Body of pancreas (tissue), 4 donors: ENCODE results near the gene SPG11. TPM values are rescaled to one million over a fixed set of nuclear protein-coding genes. Genes with fewer than 3 reads are reported as not detected.
A peak's percentile ranks its signal among the peaks of the same experiment; 100 is the strongest.

ENCODE experiments used
- ATAC-seq: fragments of 150-250 bp; one replicate; pipeline ENCODE4 v1.9.1; 2016
- DNase-seq, 4 donors: peaks; one replicate each; pipeline ENCODE4 v3.0.0-alpha.2; 2019
- H3K27ac ChIP-seq, 4 donors: fragments of 200-600 bp; sonication (generic); 1 replicate in 3 of 4; 2 replicates in 1 of 4; pipeline versions ENCODE4 v1.5.1 to v1.6.1; 2016 to 2019; ENCODE audit warnings: mild to moderate bottlenecking in 1 of 4, mixed read lengths in 1 of 4, moderate library complexity in 1 of 4
- H3K27me3 ChIP-seq, 2 donors: fragments of 200-600 bp; sonication (generic); one replicate each; pipeline ENCODE4 v1.6.0; 2016; ENCODE audit warnings: mild to moderate bottlenecking in 1 of 2
- H3K36me3 ChIP-seq, 2 donors: fragments of 200-600 bp; sonication (generic); replicated peaks in 1 of 2; 2 replicates each; pipeline ENCODE4 v1.5.1; 2016; ENCODE audit warnings: low read depth in 2 of 2; ENCODE audit not compliant: insufficient read depth in 1 of 2
- H3K4me1 ChIP-seq: fragments of 200-600 bp; sonication (generic); one replicate; pipeline ENCODE4 v1.6.0; 2016
- H3K4me3 ChIP-seq, 2 donors: fragments of 200-600 bp; sonication (generic); 1 replicate in 1 of 2; 2 replicates in 1 of 2; pipeline ENCODE4 v1.5.1; 2016 to 2019
- H3K9me3 ChIP-seq, 3 donors: fragments of 200-600 bp; sonication (generic); 1 replicate in 2 of 3; 2 replicates in 1 of 3; pipeline ENCODE4 v1.5.1; 2016
- CTCF ChIP-seq, 7 experiments: fragments of 450-650 bp in 4 of 7; fragments of 200-600 bp in 3 of 7; sonication (generic) in 3 of 7; IDR thresholded peaks; one replicate each; pipeline ENCODE4 v1.5.1; 2016 to 2019; ENCODE audit warnings: antibody characterized with exemption in 7 of 7
- POLR2A ChIP-seq, 3 donors: fragments of 450-650 bp; IDR thresholded peaks; one replicate each; pipeline ENCODE4 v1.6.1; 2016; ENCODE audit warnings: antibody characterized with exemption in 3 of 3, mild to moderate bottlenecking in 2 of 3
- WGBS, 2 donors: methylation state at CpG; one replicate each; pipeline ENCODE4 v1.1.5; 2017; 5-methylcytosine and 5-hydroxymethylcytosine counted together
- intact Hi-C: fragments of 100-400 bp; cut with DNase I; formaldehyde crosslinking; loops from one replicate; pipeline ENCODE4 v1.15.1; 2023
- total RNA-seq, 2 donors: library from RNA; depleted of rRNA; stranded (reverse); fragments of >200 nt; gene quantifications; one replicate each; pipeline ENCODE4 v1.1.0, GENCODE V29; 2016

Gene SPG11
- total RNA-seq, 2 donors from 2014 or later, result 40.5 to 115 TPM

DNA sequence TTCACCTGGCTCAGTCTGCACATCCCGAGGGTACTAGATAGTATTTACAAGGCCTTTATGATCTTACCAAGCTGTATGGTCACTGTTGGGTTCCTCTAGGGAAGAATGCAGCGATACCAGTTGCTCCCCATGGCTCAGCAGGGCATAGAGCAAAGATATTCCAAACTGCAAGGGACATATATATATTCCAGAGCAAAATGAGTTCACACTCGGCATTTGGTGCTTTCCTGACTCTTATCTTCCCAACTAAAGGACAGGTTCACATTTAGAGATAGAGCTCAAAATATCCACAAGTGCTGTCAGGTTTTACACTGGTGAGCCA lies 3.5 kb upstream of the SPG11 start:
- Histone ChIP-seq H3K9me3 (no peaks in the 10 kb centered on the region), H3K36me3 (no peaks in the 10 kb centered on the region), H3K4me3 (no peak overlapping the region), H3K4me1 (peaks cover 10% of the 10 kb centered on the region), H3K27ac (no peak overlapping the region), H3K27me3 (no peaks in the 10 kb centered on the region)
- no peak for ATAC-seq
- TF ChIP-seq CTCF (IDR thresholded peaks at IDR 0.05) (no peak), POLR2A (IDR thresholded peaks at IDR 0.05) (no peak)
- WGBS, 2 donors, result 49 to 63% methylated on average over 3 of the region's 3 CpGs
- no peak for DNase-seq
- intact Hi-C loops, result loop anchor here (5.0 kb wide), 1 partner anchor 70 kb away; the partner anchor contains the start of gene TRIM69

GRCh38 chr15:44666210-44667038 lies 3.0 kb upstream of the SPG11 start:
- peaks cover 15% of the 10 kb centered on the region for H3K4me1 ChIP-seq
- TF ChIP-seq CTCF (IDR thresholded peaks at IDR 0.05), result no peak
- no peak for TF ChIP-seq POLR2A (IDR thresholded peaks at IDR 0.05)
- no peak overlapping the region for H3K27ac ChIP-seq
- no peak for ATAC-seq
- DNase-seq, result no peak
- intact Hi-C loops, result loop anchor here (5.0 kb wide), 1 partner anchor 71 kb away; the partner anchor contains the start of gene TRIM69
- no peaks in the 10 kb centered on the region for H3K27me3 ChIP-seq
- no peaks in the 10 kb centered on the region for H3K9me3 ChIP-seq
- no peak overlapping the region for H3K4me3 ChIP-seq
- no peaks in the 10 kb centered on the region for H3K36me3 ChIP-seq
- 43 to 44% methylated on average over 5 of the region's 5 CpGs for WGBS, 2 donors

GRCh38 chr15:44662478-44663409 lies 718 bp downstream of the SPG11 start:
- peaks cover 0 to 3% of the 10 kb centered on the region in 2 donors for H3K36me3 ChIP-seq
- WGBS, 2 donors, result 5 to 9% methylated on average over 21 to 34 of the region's 34 CpGs
- ATAC-seq (peak; percentile 68), DNase-seq (peak; percentile 69 to 83 (median 76))
- no peak for TF ChIP-seq CTCF (IDR thresholded peaks at IDR 0.05)
- no peak for TF ChIP-seq POLR2A (IDR thresholded peaks at IDR 0.05)
- intact Hi-C loops, result no loop called here
- H3K4me1 ChIP-seq, result peaks cover 15% of the 10 kb centered on the region
- peak overlapping the region; percentile 71 to 79 for H3K4me3 ChIP-seq
- no peaks in the 10 kb centered on the region for H3K27me3 ChIP-seq
- peak overlapping the region; percentile 92 to 99 (median 96) for H3K27ac ChIP-seq
- no peaks in the 10 kb centered on the region for H3K9me3 ChIP-seq

DNA sequence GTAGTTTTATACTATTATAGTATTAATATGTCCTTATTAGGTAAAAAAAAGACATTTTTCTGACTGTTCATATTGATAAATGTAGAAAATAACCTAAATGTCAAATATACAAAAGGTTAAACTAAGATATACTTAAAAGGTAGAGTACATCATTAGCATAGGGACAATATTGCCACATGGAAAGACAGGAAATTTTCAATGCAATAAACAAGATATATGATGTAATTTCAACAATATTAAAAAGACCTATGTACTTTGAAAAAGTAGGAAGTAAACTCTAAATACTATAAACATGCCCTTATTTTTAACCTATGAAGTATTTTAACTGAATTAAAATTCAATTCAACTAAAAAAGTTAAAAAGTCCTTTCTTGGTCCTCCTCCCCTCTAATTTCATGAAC lies 1.9 kb downstream of the SPG11 start:
- Histone ChIP-seq H3K4me3 (no peak overlapping the region), H3K9me3 (no peaks in the 10 kb centered on the region), H3K27ac (no peak overlapping the region), H3K36me3 (peaks cover 0 to 7% of the 10 kb centered on the region in 2 donors), H3K27me3 (no peaks in the 10 kb centered on the region), H3K4me1 (peaks cover 15% of the 10 kb centered on the region)
- intact Hi-C loops, result no loop called here
- TF ChIP-seq POLR2A (IDR thresholded peaks at IDR 0.05), result no peak
- no peak for TF ChIP-seq CTCF (IDR thresholded peaks at IDR 0.05)
- DNase-seq, result no peak
- no peak for ATAC-seq
